OCI-LY3 (cell line): Measurements from ENCODE around the gene CDC40.

Experiments
- H2AFZ ChIP-seq: fragments of 200-600, 300-600 bp; shearing (Covaris generic); 2 replicates; pipeline ENCODE4 v1.6.0; 2014; ENCODE audit warnings: antibody characterized with exemption, low read depth, low read length
- H3K27ac ChIP-seq: fragments of 200-600, 300-600 bp; sonication (generic); 2 replicates; pipeline ENCODE4 v1.5.1; 2014; ENCODE audit warnings: mild to moderate bottlenecking, low read length, moderate library complexity, mixed read lengths
- H3K27me3 ChIP-seq: fragments of 200-600, 300-600 bp; sonication (generic); 2 replicates; pipeline ENCODE4 v1.6.1; 2014; ENCODE audit warnings: low read depth, low read length, mixed read lengths
- H3K36me3 ChIP-seq: fragments of 200-600, 300-600 bp; sonication (generic); replicated peaks from 2 replicates; pipeline ENCODE3; 2014; ENCODE audit warnings: low read depth, low read length, mixed read lengths
- H3K4me1 ChIP-seq: fragments of 300-600, 200-600 bp; sonication (generic); 2 replicates; pipeline ENCODE4 v1.6.1; 2014; ENCODE audit warnings: low read length, mixed read lengths
- H3K4me2 ChIP-seq: fragments of 200-600, 300-600 bp; sonication (generic); 2 replicates; pipeline ENCODE4 v1.6.1; 2014; ENCODE audit warnings: low read length, mixed read lengths
- H3K4me3 ChIP-seq: fragments of 300-600, 200-600 bp; sonication (generic); 2 replicates; pipeline ENCODE4 v1.5.1; 2014; ENCODE audit warnings: antibody characterized with exemption, mild to moderate bottlenecking, low read length, moderate library complexity
- H3K79me2 ChIP-seq: fragments of 300-600, 200-600 bp; shearing (Covaris generic); 2 replicates; pipeline ENCODE4 v1.6.1; 2014; ENCODE audit warnings: mild to moderate bottlenecking, low read length, mixed read lengths
- H3K9ac ChIP-seq: fragments of 300-600, 200-600 bp; shearing (Covaris generic); 2 replicates; pipeline ENCODE4 v1.6.0; 2014; ENCODE audit warnings: mild to moderate bottlenecking, low read length, moderate library complexity
- H3K9me3 ChIP-seq: fragments of 200-600, 300-600 bp; shearing (Covaris generic); 2 replicates; pipeline ENCODE4 v1.6.1; 2014; ENCODE audit warnings: low read length, mixed read lengths; ENCODE audit not compliant: insufficient read depth
- H4K20me1 ChIP-seq: fragments of 200-600, 300-600 bp; sonication (generic); 2 replicates; pipeline ENCODE4 v1.6.1; 2016; ENCODE audit warnings: low read length, mixed read lengths; ENCODE audit not compliant: insufficient read depth
- CTCF ChIP-seq: fragments of 200-600, 300-600 bp; sonication (generic); IDR thresholded peaks from 2 replicates; pipeline ENCODE4 v1.5.1; 2014; ENCODE audit warnings: antibody characterized with exemption, low read length, low read depth
- EZH2phosphoT487 ChIP-seq: fragments of 200-600 bp; shearing (Covaris generic); IDR thresholded peaks from 2 replicates; pipeline ENCODE4 v1.6.1; 2018; ENCODE audit warnings: antibody characterized with exemption, mixed run types, low read depth

Gene CDC40

GRCh38 chr6:110216140-110216539 is 35.9 kb downstream of the CDC40 start:
- Histone ChIP-seq H3K36me3 (peaks cover 13% of the 10 kb centered on the region), H3K27me3 (no peaks in the 10 kb centered on the region), H3K4me2 (no peak overlapping the region), H3K9ac (no peak overlapping the region), H2AFZ (no peak overlapping the region), H4K20me1 (no peaks in the 10 kb centered on the region), H3K79me2 (no peaks in the 10 kb centered on the region), H3K9me3 (no peaks in the 10 kb centered on the region), H3K27ac (no peak overlapping the region), H3K4me3 (no peak overlapping the region), H3K4me1 (peaks cover 4% of the 10 kb centered on the region; the same call in 1 of the 2 replicates)
- no peak for TF ChIP-seq EZH2phosphoT487
- no peak for TF ChIP-seq CTCF

GRCh38 chr6:110217266-110217665 is 37.0 kb downstream of the CDC40 start:
- peaks cover 9% of the 10 kb centered on the region for H3K36me3 ChIP-seq

GRCh38 chr6:110221738-110222137 is 41.5 kb downstream of the CDC40 start:
- H3K4me3 ChIP-seq, result no peak overlapping the region
- no peak overlapping the region for H3K4me2 ChIP-seq
- no peaks in the 10 kb centered on the region for H3K4me1 ChIP-seq
- TF ChIP-seq CTCF, result no peak
- no peak for TF ChIP-seq EZH2phosphoT487
- no peaks in the 10 kb centered on the region for H3K79me2 ChIP-seq
- H3K27ac ChIP-seq, result no peak overlapping the region
- H3K36me3 ChIP-seq, result peaks cover 6% of the 10 kb centered on the region
- H3K27me3 ChIP-seq, result no peaks in the 10 kb centered on the region
- no peak overlapping the region for H3K9ac ChIP-seq
- H2AFZ ChIP-seq, result no peak overlapping the region
- no peaks in the 10 kb centered on the region for H4K20me1 ChIP-seq
- H3K9me3 ChIP-seq, result no peaks in the 10 kb centered on the region

More at GRCh38 chr6:110217266-110217665, 37.0 kb downstream of the CDC40 start:
- no peaks in the 10 kb centered on the region for H4K20me1 ChIP-seq
- H3K79me2 ChIP-seq, result no peaks in the 10 kb centered on the region
- H3K4me3 ChIP-seq, result no peak overlapping the region
- H3K9ac ChIP-seq, result no peak overlapping the region
- no peaks in the 10 kb centered on the region for H3K9me3 ChIP-seq
- TF ChIP-seq EZH2phosphoT487 (no peak), CTCF (no peak)
- H2AFZ ChIP-seq, result no peak overlapping the region
- H3K4me2 ChIP-seq, result no peak overlapping the region
- peaks cover 4% of the 10 kb centered on the region; the same call in 1 of the 2 replicates for H3K4me1 ChIP-seq
- H3K27me3 ChIP-seq, result no peaks in the 10 kb centered on the region
- no peak overlapping the region for H3K27ac ChIP-seq

- Histone ChIP-seq H3K9me3 (no peaks in the 10 kb centered on the region), H3K36me3 (peaks cover 5% of the 10 kb centered on the region), H3K4me3 (no peak overlapping the region), H3K4me2 (no peak overlapping the region), H2AFZ (no peak overlapping the region), H3K27me3 (no peaks in the 10 kb centered on the region), H3K27ac (no peak overlapping the region), H3K9ac (no peak overlapping the region), H3K4me1 (no peaks in the 10 kb centered on the region), H4K20me1 (no peaks in the 10 kb centered on the region), H3K79me2 (no peaks in the 10 kb centered on the region)
- TF ChIP-seq EZH2phosphoT487, result no peak
- no peak for TF ChIP-seq CTCF
Measured at GRCh38 chr6:110226261-110226660, 46.0 kb downstream of the CDC40 start.
